Mesenchymal stem cell (in vitro differentiated cells and primary cell): ENCODE measurements around the gene INTS13.

Source experiments
- DNase-seq: peaks from one replicate; pipeline ENCODE4 v3.0.0-alpha.2; 2013
- H2AFZ ChIP-seq: one replicate; pipeline ENCODE4 v1.6.1; 2013; ENCODE audit warnings: low read depth, mild to moderate bottlenecking, control low read depth, inconsistent platforms, low read length, moderate library complexity
- H2AK5ac ChIP-seq: 2 replicates; pipeline ENCODE4 v1.6.1; 2013; ENCODE audit warnings: low read length, moderate library complexity, mild to moderate bottlenecking, inconsistent platforms; ENCODE audit not compliant: severe bottlenecking
- H2BK120ac ChIP-seq: one replicate; pipeline ENCODE4 v1.6.1; 2013; ENCODE audit warnings: low read depth, mild to moderate bottlenecking, inconsistent platforms, low read length, moderate library complexity
- H2BK12ac ChIP-seq, 2 experiments: one replicate each; pipeline ENCODE4 v1.6.1; 2013; ENCODE audit warnings: inconsistent platforms in 2 of 2, low read length in 2 of 2, mild to moderate bottlenecking in 2 of 2, moderate library complexity in 2 of 2, control low read depth in 1 of 2
- H2BK15ac ChIP-seq: one replicate; pipeline ENCODE4 v1.6.1; 2013; ENCODE audit warnings: mild to moderate bottlenecking, low read depth, inconsistent platforms; ENCODE audit not compliant: poor library complexity, severe bottlenecking
- H2BK5ac ChIP-seq: 2 replicates; pipeline ENCODE4 v1.6.1; 2013; ENCODE audit warnings: low read depth, mild to moderate bottlenecking, low read length, control low read depth, inconsistent platforms; ENCODE audit not compliant: poor library complexity, severe bottlenecking
- H3K14ac ChIP-seq, 2 experiments: one replicate each; pipeline ENCODE4 v1.6.1; 2013; ENCODE audit warnings: inconsistent platforms in 2 of 2, low read length in 2 of 2, control low read depth in 1 of 2, mild to moderate bottlenecking in 1 of 2, moderate library complexity in 1 of 2
- H3K18ac ChIP-seq, 2 experiments: one replicate each; pipeline ENCODE4 v1.6.1; 2013; ENCODE audit warnings: inconsistent platforms in 2 of 2, low read length in 2 of 2, control low read depth in 1 of 2, low read depth in 1 of 2, mild to moderate bottlenecking in 1 of 2
- H3K23ac ChIP-seq, 2 experiments: one replicate each; pipeline ENCODE4 v1.6.1; 2013; ENCODE audit warnings: inconsistent platforms in 2 of 2, low read length in 2 of 2, mild to moderate bottlenecking in 2 of 2, moderate library complexity in 2 of 2, control low read depth in 1 of 2
- H3K27ac ChIP-seq: 2 replicates; pipeline ENCODE4 v1.5.1; 2013; ENCODE audit warnings: mild to moderate bottlenecking, moderate library complexity, low read length, control low read depth, inconsistent platforms; ENCODE audit not compliant: poor library complexity, severe bottlenecking
- H3K27me3 ChIP-seq, 2 experiments: 2 replicates each; pipeline versions ENCODE4 v1.6.1 to v1.7.0; 2013; ENCODE audit warnings: low read length in 2 of 2, mild to moderate bottlenecking in 2 of 2, moderate library complexity in 2 of 2, control low read depth in 1 of 2, inconsistent platforms in 1 of 2; ENCODE audit not compliant: control insufficient read depth in 1 of 2, insufficient read depth in 1 of 2
- H3K36me3 ChIP-seq, 2 experiments: 2 replicates each; pipeline versions ENCODE4 v1.6.1 to v1.7.0; 2013; ENCODE audit warnings: low read length in 2 of 2, control low read depth in 1 of 2, inconsistent platforms in 1 of 2, low read depth in 1 of 2, mild to moderate bottlenecking in 1 of 2; ENCODE audit not compliant: insufficient read depth in 2 of 2, control insufficient read depth in 1 of 2
- H3K4ac ChIP-seq, 2 experiments: one replicate each; pipeline ENCODE4 v1.6.1; 2013; ENCODE audit warnings: inconsistent platforms in 2 of 2, low read length in 2 of 2, mild to moderate bottlenecking in 2 of 2, moderate library complexity in 2 of 2, control low read depth in 1 of 2, low read depth in 1 of 2
- H3K4me1 ChIP-seq: 2 replicates; pipeline ENCODE4 v1.6.1; 2013; ENCODE audit warnings: low read depth, low read length, control low read depth; ENCODE audit not compliant: control insufficient read depth, insufficient read depth
- H3K4me2 ChIP-seq: 2 replicates; pipeline ENCODE4 v1.6.1; 2013; ENCODE audit warnings: low read length, mild to moderate bottlenecking, inconsistent platforms; ENCODE audit not compliant: poor library complexity, severe bottlenecking
- H3K4me3 ChIP-seq, 2 experiments: 2 replicates each; pipeline versions ENCODE4 v1.5.1 to v1.7.0; 2013; ENCODE audit warnings: low read length in 2 of 2, mild to moderate bottlenecking in 2 of 2, control low read depth in 1 of 2, low read depth in 1 of 2; ENCODE audit not compliant: insufficient read depth in 1 of 2
- H3K79me1 ChIP-seq: replicated peaks from 2 replicates; pipeline ENCODE4 v1.6.1; 2013; ENCODE audit warnings: mild to moderate bottlenecking, control low read depth, low read length, inconsistent platforms; ENCODE audit not compliant: poor library complexity, severe bottlenecking
- H3K9ac ChIP-seq: 2 replicates; pipeline ENCODE4 v1.7.0; 2013; ENCODE audit warnings: mild to moderate bottlenecking, low read length, moderate library complexity
- H3K9me3 ChIP-seq: 2 replicates; pipeline ENCODE4 v1.7.0; 2013; ENCODE audit warnings: mild to moderate bottlenecking, low read length; ENCODE audit not compliant: control insufficient read depth
- H4K8ac ChIP-seq: one replicate; pipeline ENCODE4 v1.6.1; 2013; ENCODE audit warnings: inconsistent platforms, mild to moderate bottlenecking, low read length, moderate library complexity
- H4K91ac ChIP-seq: one replicate; pipeline ENCODE4 v1.6.1; 2013; ENCODE audit warnings: mild to moderate bottlenecking, low read length, inconsistent platforms
- WGBS: methylation state at CpG from one replicate; pipeline ENCODE4 v1.1.7; 2013; ENCODE audit warnings: mixed read lengths; 5-methylcytosine and 5-hydroxymethylcytosine counted together

Gene INTS13

GRCh38 chr12:26976687-26977086 lies 38.9 kb upstream of the INTS13 start:
- Histone ChIP-seq H3K18ac (no peak overlapping the region), H3K4me1 (no peaks in the 10 kb centered on the region), H3K4me3 (no peak overlapping the region), H3K9me3 (no peaks in the 10 kb centered on the region), H3K9ac (no peak overlapping the region), H3K79me1 (peaks cover 17% of the 10 kb centered on the region), H3K4ac (no peak overlapping the region), H3K27ac (no peak overlapping the region), H2BK15ac (no peak overlapping the region), H3K36me3 (peaks cover 11 to 62% of the 10 kb centered on the region in 2 experiments), H2AFZ (no peak overlapping the region), H2BK12ac (no peak overlapping the region), H2AK5ac (no peak overlapping the region), H3K27me3 (no peaks in the 10 kb centered on the region), H3K4me2 (no peak overlapping the region), H2BK120ac (no peak overlapping the region), H4K91ac (no peak overlapping the region), H2BK5ac (no peak overlapping the region), H4K8ac (no peak overlapping the region), H3K23ac (no peak overlapping the region), H3K14ac (no peak overlapping the region)
- WGBS: 98% methylated on average over 1 of the region's 2 CpGs
- DNase-seq: no peak

- Histone ChIP-seq H2AFZ (no peak overlapping the region), H3K4me2 (no peak overlapping the region), H3K18ac (no peak overlapping the region), H2BK5ac (no peak overlapping the region), H3K14ac (no peak overlapping the region), H3K27me3 (no peaks in the 10 kb centered on the region), H3K79me1 (peaks cover 4% of the 10 kb centered on the region), H4K8ac (no peak overlapping the region), H3K4ac (no peak overlapping the region), H3K27ac (no peak overlapping the region), H3K36me3 (peaks cover 13 to 74% of the 10 kb centered on the region in 2 experiments), H2AK5ac (no peak overlapping the region), H3K9me3 (no peaks in the 10 kb centered on the region), H3K4me3 (no peak overlapping the region), H2BK12ac (no peak overlapping the region), H3K23ac (no peak overlapping the region), H3K9ac (no peak overlapping the region), H2BK120ac (no peak overlapping the region), H4K91ac (no peak overlapping the region), H2BK15ac (no peak overlapping the region), H3K4me1 (no peaks in the 10 kb centered on the region)
- DNase-seq: no peak
- WGBS: 100% methylated on average over 2 of the region's 2 CpGs
Measured at GRCh38 chr12:26971963-26972362, 34.2 kb upstream of the INTS13 start.

- H3K18ac ChIP-seq: no peak overlapping the region
- no peak overlapping the region for H3K9ac ChIP-seq
- no peak overlapping the region for H2BK15ac ChIP-seq
- no peak overlapping the region for H4K8ac ChIP-seq
- no peak overlapping the region for H2AFZ ChIP-seq
- H3K27ac ChIP-seq: no peak overlapping the region
- no peaks in the 10 kb centered on the region for H3K27me3 ChIP-seq
- no peak overlapping the region for H2BK12ac ChIP-seq
- H3K36me3 ChIP-seq: peaks cover 10 to 64% of the 10 kb centered on the region in 2 experiments
- no peaks in the 10 kb centered on the region for H3K4me1 ChIP-seq
- no peak overlapping the region for H3K4me3 ChIP-seq
- WGBS: 95% methylated on average over 2 of the region's 2 CpGs
- H3K9me3 ChIP-seq: no peaks in the 10 kb centered on the region
- H4K91ac ChIP-seq: no peak overlapping the region
- H3K23ac ChIP-seq: no peak overlapping the region
- no peak overlapping the region for H2BK5ac ChIP-seq
- no peak for DNase-seq
- H3K79me1 ChIP-seq: peaks cover 3% of the 10 kb centered on the region
- no peak overlapping the region for H3K4me2 ChIP-seq
- H2BK120ac ChIP-seq: no peak overlapping the region
- H2AK5ac ChIP-seq: no peak overlapping the region
- H3K14ac ChIP-seq: no peak overlapping the region
- no peak overlapping the region for H3K4ac ChIP-seq
Measured at GRCh38 chr12:26970136-26970535, 32.4 kb upstream of the INTS13 start.

GRCh38 chr12:26966842-26967241 lies 29.1 kb upstream of the INTS13 start:
- DNase-seq: no peak
- no peak overlapping the region for H3K18ac ChIP-seq
- no peak overlapping the region for H3K23ac ChIP-seq
- H2AK5ac ChIP-seq: no peak overlapping the region
- H3K27ac ChIP-seq: no peak overlapping the region
- no peaks in the 10 kb centered on the region for H3K27me3 ChIP-seq
- no peak overlapping the region for H2AFZ ChIP-seq
- H3K14ac ChIP-seq: no peak overlapping the region
- no peaks in the 10 kb centered on the region for H3K79me1 ChIP-seq
- no peak overlapping the region for H2BK12ac ChIP-seq
- peaks cover 5 to 71% of the 10 kb centered on the region in 2 experiments for H3K36me3 ChIP-seq
- H3K4ac ChIP-seq: no peak overlapping the region
- H3K9ac ChIP-seq: no peak overlapping the region
- no peak overlapping the region for H3K4me2 ChIP-seq
- no peak overlapping the region for H2BK15ac ChIP-seq
- over 99% methylated on average over 3 of the region's 3 CpGs for WGBS
- no peaks in the 10 kb centered on the region for H3K4me1 ChIP-seq
- H4K91ac ChIP-seq: no peak overlapping the region
- H3K4me3 ChIP-seq: no peak overlapping the region
- no peak overlapping the region for H2BK5ac ChIP-seq
- no peak overlapping the region for H2BK120ac ChIP-seq
- no peak overlapping the region for H4K8ac ChIP-seq
- no peaks in the 10 kb centered on the region for H3K9me3 ChIP-seq
